Kasumi-1 (cell line): Measurements from ENCODE around the gene AIP.
A peak's percentile ranks its signal among the peaks of the same experiment; 100 is the strongest.
"Not testable (repeated sequence)": the region's sequence is repeated elsewhere in the genome, so short reads cannot be mapped to it uniquely, and the experiment has no call there.

ENCODE experiments used
- DNase-seq, 2 experiments: peaks; one replicate each; lab custom pipeline; 2025; lab: John Stamatoyannopoulos, UW

The AIP gene

DNA sequence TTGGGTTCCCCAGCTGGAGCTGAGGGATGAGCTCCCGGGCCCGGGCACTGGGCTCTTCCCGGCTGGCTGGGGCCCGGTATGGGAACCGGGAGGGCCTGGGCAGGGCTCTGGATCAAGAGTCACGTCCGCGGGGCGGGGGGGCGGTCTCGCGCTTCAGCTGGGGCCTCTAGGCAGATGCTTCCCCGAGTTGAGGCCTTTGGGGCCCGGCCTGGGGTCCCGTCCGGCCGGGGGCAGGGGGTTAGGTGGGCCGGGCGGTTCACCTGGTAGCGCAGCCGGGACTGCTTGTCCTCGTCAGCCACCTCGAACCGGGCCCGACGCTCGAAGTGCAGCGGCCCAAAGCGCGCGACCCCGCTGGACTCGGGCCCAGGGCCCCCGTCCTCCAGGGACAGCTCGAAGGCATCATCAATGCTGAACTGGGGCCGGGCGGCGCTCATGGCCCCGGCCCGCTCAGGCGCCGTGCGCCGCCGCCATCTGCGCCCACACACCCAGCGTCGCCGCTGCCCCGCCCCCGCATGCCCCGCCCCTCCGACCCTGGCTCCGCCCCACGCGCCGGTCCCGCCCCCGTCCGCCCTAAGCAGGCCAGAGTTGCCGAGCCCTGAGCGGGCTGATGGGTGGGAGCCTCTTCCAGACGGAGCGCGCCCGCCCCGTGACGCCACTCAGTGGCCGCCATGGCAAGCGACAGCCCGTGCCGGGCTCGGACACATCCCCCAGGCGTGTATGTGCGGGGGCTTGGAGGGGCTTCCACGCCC lies 13.9 kb upstream of the AIP start, which contains the start of gene TMEM134:
Gene TMEM134, minus strand, starts transcription at position 493 of the 749 bp plus-strand sequence. Its CDS starts 59 bp downstream, at position 434.
- peak; percentile 79 to 85 for DNase-seq

GRCh38 chr11:67469508-67469811 lies 13.4 kb upstream of the AIP start:
- DNase-seq, result no peak

DNA sequence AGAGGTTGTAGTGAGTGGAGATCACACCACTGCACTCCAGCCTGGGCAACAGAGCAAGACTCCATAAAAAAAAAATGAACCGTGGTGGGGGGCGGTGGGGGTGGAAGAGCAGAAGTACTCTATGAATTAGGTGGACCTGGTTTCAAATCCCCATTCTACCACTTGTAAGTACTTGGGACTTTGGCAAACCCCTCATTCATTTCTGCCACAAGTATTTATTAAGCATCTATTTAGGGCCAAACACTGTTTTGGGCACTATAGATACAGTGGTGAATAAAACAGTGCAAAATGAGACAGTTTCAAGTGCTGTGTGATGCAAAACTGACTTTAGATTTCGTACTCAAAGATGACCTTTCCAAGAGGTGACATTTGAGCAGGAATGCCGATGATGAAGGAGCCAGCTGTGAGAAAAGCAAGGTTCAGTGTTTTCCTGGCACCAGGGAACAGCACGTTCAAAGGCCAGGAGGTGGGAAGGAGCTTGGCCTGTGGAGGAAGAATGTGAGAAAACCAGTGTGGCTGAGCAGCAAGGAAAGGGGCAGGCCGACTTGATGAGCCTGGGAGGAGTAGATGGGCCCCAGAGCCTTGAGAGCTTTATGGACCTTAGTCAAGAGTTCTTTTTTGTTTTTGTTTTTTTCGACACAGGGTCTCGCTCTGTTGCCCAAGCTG lies 12.4 kb upstream of the AIP start:
- DNase-seq, result no peak

GRCh38 chr11:67472882-67473281 lies 9.9 kb upstream of the AIP start:
- no peak for DNase-seq

DNA sequence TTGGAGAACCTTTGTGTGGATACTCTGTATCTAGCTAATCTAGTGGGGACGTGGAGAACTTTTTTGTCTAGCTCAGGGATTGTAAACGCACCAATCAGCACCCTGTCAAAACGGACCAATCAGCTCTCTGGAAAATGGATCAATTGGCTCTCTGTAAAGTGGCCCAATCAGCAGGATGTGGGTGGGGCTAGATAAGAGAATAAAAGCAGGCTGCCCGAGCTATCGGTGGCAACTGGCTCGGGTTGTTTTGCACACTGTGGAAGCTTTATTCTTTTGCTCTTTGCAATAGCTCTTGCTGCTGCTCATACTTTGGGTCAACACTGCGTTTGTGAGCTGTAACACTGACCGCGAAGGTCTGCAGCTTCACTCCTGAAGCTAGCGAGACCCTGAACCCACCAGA lies 6.1 kb upstream of the AIP start:
- DNase-seq, result not testable (repeated sequence)

- DNase-seq, result not testable (repeated sequence)
Observed at GRCh38 chr11:67477344-67478050, 5.3 kb upstream of the AIP start.

GRCh38 chr11:67482275-67482826 lies 475 bp upstream of the AIP start:
- peak; percentile 70 to 78 for DNase-seq

DNA sequence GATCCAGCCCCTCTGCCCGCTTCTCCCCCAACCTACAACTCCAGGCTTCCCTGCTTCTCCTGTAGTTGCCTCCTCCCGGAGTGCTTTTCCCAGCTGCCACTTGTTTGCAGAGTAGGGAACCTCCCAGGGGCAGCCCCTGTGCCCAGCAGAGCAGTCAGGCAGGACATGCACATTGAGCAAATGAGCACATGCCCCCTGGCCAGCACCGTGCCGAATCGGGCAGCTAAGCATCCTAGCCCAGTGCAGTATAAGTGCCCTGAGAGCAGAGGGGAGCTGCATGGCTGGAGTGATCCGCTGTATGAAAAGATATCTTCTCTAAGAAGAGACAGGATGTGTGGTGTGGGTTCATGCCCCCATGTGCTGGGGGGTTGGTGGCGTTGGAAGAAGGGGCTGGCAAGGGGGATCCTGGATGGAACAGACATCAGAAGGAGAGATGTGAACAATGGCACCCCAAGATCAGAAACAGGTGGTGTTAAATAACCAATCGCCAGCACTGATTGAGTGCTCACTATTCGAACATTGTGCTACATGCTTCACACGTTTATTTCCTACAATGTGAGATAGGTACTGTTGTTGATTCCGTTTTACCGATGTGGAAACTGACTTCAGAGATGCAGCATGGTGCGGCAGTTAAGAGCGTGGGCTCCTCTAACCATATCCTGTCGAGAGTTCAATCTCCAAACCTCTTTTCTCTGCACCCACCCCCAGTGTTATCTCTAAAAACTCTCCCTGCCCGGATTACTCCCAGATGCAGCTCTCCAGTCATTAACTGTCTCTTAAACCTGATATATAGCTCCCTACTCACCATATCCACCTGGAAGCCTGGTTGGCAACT lies 1.2 kb downstream of the AIP start:
- DNase-seq, result no peak

- peak; percentile 80 to 82 for DNase-seq
Observed at GRCh38 chr11:67484847-67485311, 2.1 kb downstream of the AIP start.

GRCh38 chr11:67485873-67486361 lies 3.1 kb downstream of the AIP start:
- DNase-seq, result not testable (repeated sequence)

- DNase-seq, result no peak
Observed at GRCh38 chr11:67486481-67487195, 3.8 kb downstream of the AIP start.

DNA sequence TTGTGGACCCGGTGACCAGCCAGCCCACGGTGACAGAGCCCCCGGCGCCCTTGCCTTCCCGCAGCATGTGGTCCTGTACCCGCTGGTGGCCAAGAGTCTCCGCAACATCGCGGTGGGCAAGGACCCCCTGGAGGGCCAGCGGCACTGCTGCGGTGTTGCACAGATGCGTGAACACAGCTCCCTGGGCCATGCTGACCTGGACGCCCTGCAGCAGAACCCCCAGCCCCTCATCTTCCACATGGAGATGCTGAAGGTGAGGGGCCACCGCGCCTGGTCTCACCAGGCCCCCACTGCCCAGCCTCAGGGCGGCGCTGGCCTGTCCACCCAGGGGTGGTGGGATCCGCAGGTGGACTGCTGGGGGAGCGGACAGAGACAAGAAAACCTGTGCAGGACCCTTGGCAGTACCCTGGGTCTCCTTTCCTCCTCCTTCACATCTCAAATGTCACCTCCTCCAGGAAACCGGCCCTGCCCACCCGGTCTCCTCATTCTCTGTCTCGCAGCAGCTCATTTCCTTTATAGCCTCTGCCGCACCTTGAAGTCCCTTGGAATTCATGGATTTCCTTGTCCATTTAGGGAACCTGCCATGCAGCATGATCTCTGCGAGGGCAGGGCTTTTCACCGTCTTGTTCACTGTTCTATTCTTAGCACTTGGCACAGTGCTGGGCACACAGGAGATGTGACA lies 6.5 kb downstream of the AIP start:
- no peak for DNase-seq

DNA sequence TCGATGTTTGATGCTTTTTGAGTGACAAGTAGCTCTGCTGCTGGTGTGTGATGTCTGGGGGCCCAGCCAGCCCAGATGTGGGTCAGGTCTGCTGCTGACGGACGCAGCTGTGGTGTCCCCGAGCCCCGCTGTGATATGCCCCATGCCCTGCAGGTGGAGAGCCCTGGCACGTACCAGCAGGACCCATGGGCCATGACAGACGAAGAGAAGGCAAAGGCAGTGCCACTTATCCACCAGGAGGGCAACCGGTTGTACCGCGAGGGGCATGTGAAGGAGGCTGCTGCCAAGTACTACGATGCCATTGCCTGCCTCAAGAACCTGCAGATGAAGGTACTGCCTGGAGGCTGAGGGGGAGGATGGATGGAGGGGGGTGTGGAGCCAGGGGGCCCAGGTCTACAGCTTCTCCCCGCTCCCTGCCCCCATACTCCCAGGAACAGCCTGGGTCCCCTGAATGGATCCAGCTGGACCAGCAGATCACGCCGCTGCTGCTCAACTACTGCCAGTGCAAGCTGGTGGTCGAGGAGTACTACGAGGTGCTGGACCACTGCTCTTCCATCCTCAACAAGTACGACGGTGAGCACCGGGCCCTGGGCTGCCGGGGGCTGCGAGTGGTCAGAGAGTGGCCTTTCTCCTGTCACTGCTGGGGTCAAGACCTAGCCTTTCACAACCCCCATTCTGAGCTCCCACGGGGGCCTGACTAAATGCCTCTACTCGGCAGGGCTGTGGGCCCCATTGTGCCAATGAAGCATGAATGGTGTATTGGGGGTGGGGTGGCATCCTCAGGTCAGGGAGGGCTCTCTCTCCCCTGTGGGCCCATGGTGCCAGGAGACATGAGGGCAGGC lies 7.3 kb downstream of the AIP start:
- no peak for DNase-seq

- no peak for DNase-seq
Observed at GRCh38 chr11:67490727-67491065, 7.9 kb downstream of the AIP start.

- no peak for DNase-seq
Observed at GRCh38 chr11:67491276-67492068, 8.6 kb downstream of the AIP start.

DNA sequence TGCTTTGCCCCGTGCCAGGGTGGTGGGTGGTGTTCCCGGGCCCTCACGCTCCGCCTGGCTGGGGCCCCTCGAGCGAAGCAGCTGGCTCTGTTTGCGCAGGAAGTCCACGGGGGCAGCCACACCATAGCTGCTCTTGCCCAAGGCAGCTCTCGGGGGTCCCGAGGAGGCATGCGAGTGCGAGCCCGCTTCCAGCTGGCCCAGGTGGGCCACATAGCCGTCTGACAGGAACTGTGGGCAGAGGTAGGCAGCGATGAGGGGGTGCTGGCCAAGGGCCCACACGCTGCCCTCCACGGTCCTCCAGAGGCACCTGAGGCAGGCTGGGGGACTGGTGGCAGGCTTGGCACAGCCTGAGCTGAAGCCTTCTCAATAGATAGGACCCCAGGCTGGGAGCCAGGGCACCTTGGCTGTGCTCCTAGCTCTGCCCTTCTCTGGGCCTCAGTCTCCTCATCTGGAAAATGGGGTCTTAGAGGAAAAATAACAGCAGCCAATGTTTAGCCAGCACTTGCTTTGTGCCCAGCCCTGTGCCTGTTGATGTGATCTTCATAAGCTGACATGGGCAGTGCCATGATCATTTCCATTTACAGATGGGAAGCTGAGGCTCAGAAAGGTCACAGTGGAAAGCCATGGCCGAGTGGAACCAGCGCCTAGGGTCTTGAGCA lies 9.4 kb downstream of the AIP start:
- no peak for DNase-seq

- DNase-seq, result no peak
Observed at GRCh38 chr11:67492801-67493547, 10.1 kb downstream of the AIP start.
